Glomerular endothelial cell (primary cell): ENCODE results near the gene TMEM190. TPM values are rescaled to one million over a fixed set of nuclear protein-coding genes. Genes with fewer than 3 reads are reported as not detected.
"Not testable (repeated sequence)": the region's sequence is repeated elsewhere in the genome, so short reads cannot be mapped to it uniquely, and the experiment has no call there.

Experiments
- DNase-seq: peaks from one replicate; pipeline ENCODE4 v3.0.0-alpha.2; 2011; ENCODE audit warnings: low read depth, low spot score; ENCODE audit errors: extremely low read depth
- total RNA-seq: library from RNA; depleted of rRNA; stranded (reverse); fragments of >200 nt; gene quantifications from 2 replicates; pipeline ENCODE4 v1.2.3, GENCODE V29; 2015

Gene TMEM190
- total RNA-seq, 1 donor from 2014 or later: not detected

GRCh38 chr19:55389386-55390317, 13.0 kb downstream of the TMEM190 start:
- DNase-seq: no peak

GRCh38 chr19:55390461-55390880, 13.8 kb downstream of the TMEM190 start:
- no peak for DNase-seq

GRCh38 chr19:55391191-55391670, 14.6 kb downstream of the TMEM190 start:
- DNase-seq: no peak

- no peak for DNase-seq
Measured at GRCh38 chr19:55391702-55392615, 15.3 kb downstream of the TMEM190 start.

GRCh38 chr19:55392820-55393761, 16.5 kb downstream of the TMEM190 start:
- DNase-seq: no peak

- DNase-seq: no peak
Measured at GRCh38 chr19:55398200-55398925, 21.7 kb downstream of the TMEM190 start.

GRCh38 chr19:55400281-55401087, 23.9 kb downstream of the TMEM190 start:
- DNase-seq: no peak

GRCh38 chr19:55401390-55401789, 24.8 kb downstream of the TMEM190 start:
- DNase-seq: not testable (repeated sequence)

- DNase-seq: no peak
Measured at GRCh38 chr19:55402509-55402908, 25.9 kb downstream of the TMEM190 start.

GRCh38 chr19:55405638-55406037, 29.0 kb downstream of the TMEM190 start:
- no peak for DNase-seq

- no peak for DNase-seq
Measured at GRCh38 chr19:55406091-55406825, 29.6 kb downstream of the TMEM190 start.

- no peak for DNase-seq
Measured at GRCh38 chr19:55406826-55407549, 30.4 kb downstream of the TMEM190 start.

- not testable (repeated sequence) for DNase-seq
Measured at GRCh38 chr19:55407550-55407799, 30.8 kb downstream of the TMEM190 start, which contains the start of gene UBE2S. Gene UBE2S (minus strand): TSS chr19:55407788. CDS start chr19:55407589, 199 bp downstream.

GRCh38 chr19:55407800-55408532, 31.3 kb downstream of the TMEM190 start:
- DNase-seq: peak; percentile 90

GRCh38 chr19:55408533-55408872, 31.9 kb downstream of the TMEM190 start:
- no peak for DNase-seq

- not testable (repeated sequence) for DNase-seq
Measured at GRCh38 chr19:55409179-55409578, 32.6 kb downstream of the TMEM190 start.

- DNase-seq: no peak
Measured at GRCh38 chr19:55410168-55410567, 33.5 kb downstream of the TMEM190 start.
